ENCODE results near the gene OR2A42.
"Not testable (repeated sequence)": the region's sequence is repeated elsewhere in the genome, so short reads cannot be mapped to it uniquely, and the experiment has no call there.

Gene OR2A42

DNA sequence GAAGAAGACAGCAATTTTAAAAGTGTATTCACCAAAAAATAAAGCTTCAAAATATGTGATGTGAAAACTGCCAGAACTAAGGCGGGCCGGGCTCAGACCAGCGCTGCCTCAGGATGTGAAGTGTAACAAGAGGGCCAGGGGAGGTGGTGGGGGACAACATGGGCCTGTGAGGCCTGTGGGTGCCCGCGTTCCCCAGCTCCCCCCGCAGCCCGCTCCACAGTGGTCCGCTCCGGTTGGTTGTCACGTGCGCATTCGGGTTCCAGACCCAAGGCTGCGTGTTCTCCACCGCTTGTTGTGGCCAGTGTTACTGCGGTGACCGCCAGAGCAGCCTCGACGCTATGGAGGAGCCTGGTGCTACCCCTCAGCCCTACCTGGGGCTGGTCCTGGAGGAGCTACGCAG is 56.2 kb downstream of the OR2A42 start, which contains the start of gene CTAGE4:
TSS of gene CTAGE4 (plus strand) at position 301 of the 400 bp plus-strand sequence. CDS start at position 339, 38 bp downstream.
- not testable (repeated sequence) for H3K4me1 ChIP-seq (ENCODE audit: insufficient read depth, low read length); H3K36me3 ChIP-seq (ENCODE audit: insufficient read depth, low read length); H3K27ac ChIP-seq (ENCODE audit: low read depth, low read length); H3K27me3 ChIP-seq (ENCODE audit: insufficient read depth, low read length); H3K4me3 ChIP-seq (ENCODE audit: low read length); H3K9ac ChIP-seq (ENCODE audit: low read depth, low read length); H3K9me3 ChIP-seq (ENCODE audit: insufficient read depth, low read depth, low read length)
- WGBS, result no CpG with 5 or more reads among the region's 19 CpGs

DNA sequence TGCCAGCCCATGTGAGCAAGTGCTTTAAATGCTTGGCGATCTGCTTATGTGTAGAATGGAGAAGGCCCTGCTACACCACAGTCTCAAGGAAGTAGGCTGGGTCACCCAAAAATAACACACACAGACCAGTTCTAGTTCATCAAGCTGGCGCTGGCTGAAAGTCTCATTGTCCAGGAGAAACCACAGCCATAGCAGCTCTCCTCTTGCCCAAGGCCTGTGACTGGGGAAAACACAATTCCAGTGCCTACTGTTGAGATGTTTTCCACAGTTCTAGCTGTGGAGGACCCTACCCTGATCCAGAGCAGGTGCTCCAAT is 60.3 kb downstream of the OR2A42 start:
- H3K27ac ChIP-seq (ENCODE audit: low read depth, low read length); H3K9ac ChIP-seq (ENCODE audit: low read depth, low read length); H3K27me3 ChIP-seq (ENCODE audit: insufficient read depth, low read length); H3K4me1 ChIP-seq (ENCODE audit: insufficient read depth, low read length); H3K4me3 ChIP-seq (ENCODE audit: low read length); H3K9me3 ChIP-seq (ENCODE audit: insufficient read depth, low read depth, low read length); H3K36me3 ChIP-seq (ENCODE audit: insufficient read depth, low read length): not testable (repeated sequence)
- WGBS, result no CpG with 5 or more reads among the region's 2 CpGs

DNA sequence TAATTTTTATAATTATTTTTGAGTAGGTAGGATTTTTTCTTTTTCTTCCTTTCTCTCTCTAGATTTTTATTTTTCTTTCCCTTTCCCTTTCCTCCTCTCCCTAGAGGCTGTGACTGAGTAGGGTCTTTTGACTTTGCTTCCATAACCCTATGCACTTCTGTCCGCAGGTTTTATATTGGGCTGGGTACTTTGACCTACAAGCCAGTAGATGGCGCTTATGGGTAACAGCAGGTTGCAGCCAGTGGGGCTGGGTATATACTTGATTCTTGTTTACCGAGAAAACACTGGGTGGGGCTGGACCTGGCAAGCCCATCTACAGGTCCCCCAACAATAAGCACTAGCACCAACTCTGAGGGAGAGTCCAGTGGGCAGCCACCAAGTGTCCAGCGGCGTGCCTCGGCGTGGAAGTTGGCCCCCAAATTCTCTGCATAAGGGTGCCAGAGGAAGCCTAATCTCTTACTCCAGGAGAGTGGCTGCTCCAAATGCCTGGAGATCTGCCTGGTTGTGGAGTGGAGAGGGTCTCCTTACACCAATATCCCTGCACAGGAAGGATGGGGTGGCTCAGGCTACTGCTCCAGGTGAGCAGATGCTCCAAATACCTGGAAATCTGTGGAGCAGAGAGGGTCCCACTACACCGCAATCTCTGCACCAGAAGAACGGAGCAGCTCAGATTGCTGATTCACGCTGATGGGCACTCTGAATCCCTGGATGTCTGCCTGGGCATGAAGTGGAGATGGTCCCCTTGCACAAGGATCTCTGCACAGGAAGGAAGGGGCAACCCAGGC is 60.8 kb downstream of the OR2A42 start:
- H3K27ac ChIP-seq (ENCODE audit: low read depth, low read length); H3K9me3 ChIP-seq (ENCODE audit: insufficient read depth, low read depth, low read length); H3K9ac ChIP-seq (ENCODE audit: low read depth, low read length); H3K36me3 ChIP-seq (ENCODE audit: insufficient read depth, low read length); H3K27me3 ChIP-seq (ENCODE audit: insufficient read depth, low read length); H3K4me3 ChIP-seq (ENCODE audit: low read length); H3K4me1 ChIP-seq (ENCODE audit: insufficient read depth, low read length): not testable (repeated sequence)
- 20% methylated on average over 1 of the region's 10 CpGs for WGBS
